UCSD-AML1 (cell line): ENCODE data around the gene MELTF.

Experiments
- DNase-seq: peaks from one replicate; lab custom pipeline; 2025; ENCODE audit not compliant: unreplicated experiment; lab: John Stamatoyannopoulos, UW

Gene MELTF

DNA sequence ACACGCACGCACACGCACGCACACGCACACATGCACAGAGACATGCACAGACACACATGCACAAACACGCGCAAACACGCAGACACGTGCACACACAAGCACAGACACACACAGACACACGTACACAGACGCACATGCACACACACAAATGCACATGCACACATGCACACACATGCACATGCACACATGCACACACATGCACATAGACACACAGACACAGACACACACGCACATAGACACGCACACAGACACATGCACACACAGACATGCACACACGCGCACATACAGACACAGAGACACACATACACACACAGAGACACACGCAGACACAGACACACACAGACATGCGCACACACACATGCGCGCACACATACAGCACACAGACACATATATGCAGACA lies 34.6 kb downstream of the MELTF start:
- no peak for DNase-seq

DNA sequence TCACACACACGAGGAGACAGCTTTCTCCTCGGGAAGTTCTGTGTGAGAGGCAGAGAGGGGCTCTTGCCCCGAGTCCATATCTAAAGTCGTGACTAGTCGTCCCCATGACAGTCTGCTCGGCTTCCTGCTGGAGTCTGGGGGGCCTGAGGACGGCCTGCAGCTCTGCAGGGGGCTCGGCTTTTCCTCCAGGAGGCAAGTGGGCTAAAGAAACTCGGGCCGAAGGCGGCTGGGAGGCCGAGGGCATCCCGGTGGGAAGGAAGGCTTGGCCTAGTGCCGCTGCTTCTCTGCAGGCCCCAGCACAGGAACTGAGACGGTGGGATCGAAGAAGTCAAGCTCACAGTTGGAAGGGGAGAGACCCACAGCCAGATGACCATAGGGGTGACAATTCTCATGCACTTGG lies 35.6 kb downstream of the MELTF start:
- no peak for DNase-seq

DNA sequence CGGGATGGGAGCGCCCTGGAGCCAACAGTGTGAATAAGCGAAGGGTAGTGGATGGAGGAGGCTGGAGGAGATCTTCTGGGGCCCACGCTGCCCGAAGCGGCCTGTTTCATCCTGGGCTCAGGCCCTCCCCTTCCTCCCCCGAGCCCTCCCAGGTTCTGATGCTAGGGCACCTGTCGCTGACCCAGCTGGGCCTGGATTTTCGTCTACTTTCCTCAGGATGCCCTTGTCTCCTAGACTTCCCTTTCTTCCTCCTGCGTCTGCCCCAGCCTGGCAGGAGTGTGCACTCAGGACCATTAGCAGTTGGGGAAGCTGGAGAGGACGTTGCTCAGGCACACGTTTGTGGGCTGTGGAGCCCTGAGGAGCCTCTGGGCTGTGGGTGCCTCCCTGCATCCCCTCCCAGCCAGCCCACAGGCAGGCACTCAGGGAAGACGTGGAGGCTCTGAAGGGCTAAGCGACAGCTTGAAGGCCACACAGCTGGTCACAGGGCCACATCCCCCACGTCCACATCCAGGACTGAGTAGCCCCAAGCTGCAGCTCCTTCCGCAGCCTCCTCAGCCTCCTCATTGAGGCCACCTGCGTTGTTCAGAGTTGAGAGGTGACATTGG lies 37.1 kb downstream of the MELTF start:
- DNase-seq = no peak

DNA sequence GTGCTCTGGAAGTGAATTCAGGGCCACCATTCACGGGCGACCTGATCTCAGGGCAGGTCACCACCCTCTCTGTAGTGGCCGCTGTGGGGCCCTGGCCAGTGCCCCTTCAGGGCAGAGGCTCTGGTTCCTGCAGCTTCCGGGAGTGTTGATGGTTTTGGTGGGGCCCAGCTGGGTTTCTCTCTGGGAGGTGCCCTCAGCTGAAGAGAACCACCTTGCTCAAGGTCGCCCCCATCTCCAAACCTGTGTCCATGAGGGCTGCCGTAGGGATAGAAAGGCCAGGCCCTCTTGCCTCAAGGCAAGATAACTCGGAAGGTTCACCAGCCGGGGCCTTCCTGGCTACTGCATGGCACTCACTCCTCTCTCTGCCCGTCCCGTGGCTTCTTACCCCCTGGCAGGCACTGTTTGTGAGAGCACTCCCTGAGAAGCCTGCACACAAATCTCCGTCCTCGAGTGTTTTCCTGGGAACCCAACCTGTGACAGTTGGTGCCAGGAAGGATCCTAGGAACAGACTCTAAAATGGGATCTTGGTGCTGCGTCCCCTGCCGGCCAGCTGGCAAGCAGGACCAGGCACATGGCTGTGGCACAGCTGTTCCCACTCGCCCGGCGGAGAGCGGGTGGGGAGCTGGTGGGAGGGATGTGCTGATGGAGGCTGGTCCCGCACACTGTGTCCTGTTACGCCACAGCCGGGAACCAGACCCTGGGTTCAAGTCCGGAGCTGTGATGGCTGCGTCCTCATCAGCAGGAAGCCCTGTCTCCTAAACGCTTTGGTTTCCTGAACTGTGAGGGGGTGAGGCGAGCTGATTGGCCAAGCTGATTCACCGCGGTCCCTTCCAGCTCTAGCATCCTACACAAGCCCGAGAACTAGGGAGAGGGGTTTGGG lies 37.8 kb downstream of the MELTF start:
- DNase-seq = no peak

DNA sequence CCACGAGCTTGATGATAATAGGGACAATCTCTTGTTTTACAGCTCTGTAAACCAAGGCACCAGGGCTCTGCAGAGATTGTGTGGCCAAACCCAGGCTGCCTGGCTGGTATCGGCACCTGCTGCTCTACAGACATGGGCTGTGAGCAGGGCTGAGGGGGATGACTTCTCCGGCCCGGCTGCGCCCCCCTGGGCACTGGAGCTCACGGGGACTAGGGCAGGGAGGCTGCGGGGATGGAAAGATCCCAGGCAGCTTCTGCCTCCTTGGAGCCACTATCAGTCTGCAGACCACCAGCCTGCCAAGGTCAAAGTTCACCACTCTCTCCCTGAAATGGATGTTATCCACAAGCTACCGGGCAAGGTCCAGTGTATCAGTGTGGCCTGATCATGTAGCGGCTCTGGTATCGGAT lies 39.0 kb downstream of the MELTF start:
- DNase-seq = no peak

DNA sequence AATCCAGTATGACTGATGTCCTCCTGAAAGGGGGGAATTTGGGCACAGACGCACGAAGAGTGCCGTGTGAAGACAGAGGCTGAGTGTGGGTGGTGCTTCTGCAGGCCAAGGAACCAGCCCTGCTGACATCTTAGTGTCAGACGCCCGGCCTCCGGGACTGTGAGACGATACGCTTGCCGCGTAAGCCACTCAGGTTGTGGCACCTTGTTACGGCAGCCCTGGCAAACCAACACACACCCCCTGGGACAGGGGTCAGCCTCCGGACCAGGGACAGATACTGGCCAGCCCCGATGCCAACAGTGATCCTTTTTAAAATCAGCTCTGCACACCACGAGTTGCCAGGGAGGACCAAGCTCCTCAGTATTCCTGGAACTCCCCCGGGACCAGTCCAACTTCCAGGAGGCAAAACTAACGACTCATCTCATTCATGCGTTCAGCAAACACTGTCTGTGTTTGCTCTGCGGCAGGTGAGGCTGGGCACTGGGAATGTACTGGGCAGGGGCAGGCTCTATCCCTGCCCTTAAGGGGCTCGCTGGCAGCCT lies 39.8 kb downstream of the MELTF start:
- no peak for DNase-seq

DNA sequence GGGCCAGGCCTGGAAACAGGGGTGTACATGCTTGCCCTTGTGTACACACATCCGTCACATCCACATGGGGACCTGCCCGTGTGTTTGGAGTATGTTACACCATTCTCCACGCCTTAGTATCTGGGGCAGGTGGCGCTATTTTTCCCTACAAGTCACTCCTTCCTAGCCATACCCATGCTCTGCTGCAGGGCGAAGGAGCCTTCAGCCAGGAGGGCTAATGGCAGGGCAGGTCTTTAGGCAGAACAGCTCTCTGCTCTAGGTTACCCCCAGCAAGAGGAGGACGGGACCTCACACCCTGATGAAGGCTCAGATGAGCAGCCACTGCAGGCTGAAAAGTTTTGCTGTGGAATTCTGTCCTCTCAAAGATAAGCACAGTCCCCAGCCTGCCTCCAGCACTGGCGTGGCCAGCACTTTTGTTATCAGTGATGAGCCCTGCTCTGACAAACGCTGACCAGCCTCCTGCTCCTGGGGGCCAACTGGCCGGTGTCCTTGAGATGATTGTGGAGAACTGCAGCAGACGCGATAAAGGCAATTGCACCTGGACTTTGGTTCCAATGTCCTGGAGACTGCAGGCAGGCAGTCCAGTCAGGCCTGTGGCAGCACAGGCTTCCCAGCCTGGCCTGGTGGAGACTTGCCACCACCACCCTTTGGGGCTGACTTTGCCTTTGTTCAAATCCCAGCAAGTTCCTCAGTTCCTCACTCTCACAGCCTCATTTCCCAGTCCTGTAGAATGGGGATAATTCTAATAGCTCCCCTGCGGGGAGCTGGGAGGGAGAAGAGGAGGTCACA lies 41.2 kb downstream of the MELTF start:
- no peak for DNase-seq

DNA sequence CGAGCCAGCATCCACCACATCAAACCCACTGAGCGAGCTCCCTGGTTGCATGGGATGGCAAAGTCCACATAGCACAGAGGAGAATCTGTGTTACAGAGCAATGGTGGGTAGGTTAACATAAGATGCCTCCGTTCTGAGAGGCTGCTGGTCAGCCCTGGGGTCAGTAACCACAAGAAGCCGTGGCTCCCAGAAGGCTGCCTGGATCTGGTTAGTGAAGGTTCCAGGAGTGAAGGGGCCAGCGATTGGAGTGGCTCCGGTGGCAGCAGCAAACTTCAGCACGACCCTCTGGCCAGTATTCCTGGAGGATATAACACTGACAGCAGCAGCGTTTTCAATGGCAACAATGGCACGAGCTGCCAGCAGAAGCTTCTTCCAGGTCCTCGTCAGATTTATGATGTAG lies 42.6 kb downstream of the MELTF start:
- no peak for DNase-seq

DNA sequence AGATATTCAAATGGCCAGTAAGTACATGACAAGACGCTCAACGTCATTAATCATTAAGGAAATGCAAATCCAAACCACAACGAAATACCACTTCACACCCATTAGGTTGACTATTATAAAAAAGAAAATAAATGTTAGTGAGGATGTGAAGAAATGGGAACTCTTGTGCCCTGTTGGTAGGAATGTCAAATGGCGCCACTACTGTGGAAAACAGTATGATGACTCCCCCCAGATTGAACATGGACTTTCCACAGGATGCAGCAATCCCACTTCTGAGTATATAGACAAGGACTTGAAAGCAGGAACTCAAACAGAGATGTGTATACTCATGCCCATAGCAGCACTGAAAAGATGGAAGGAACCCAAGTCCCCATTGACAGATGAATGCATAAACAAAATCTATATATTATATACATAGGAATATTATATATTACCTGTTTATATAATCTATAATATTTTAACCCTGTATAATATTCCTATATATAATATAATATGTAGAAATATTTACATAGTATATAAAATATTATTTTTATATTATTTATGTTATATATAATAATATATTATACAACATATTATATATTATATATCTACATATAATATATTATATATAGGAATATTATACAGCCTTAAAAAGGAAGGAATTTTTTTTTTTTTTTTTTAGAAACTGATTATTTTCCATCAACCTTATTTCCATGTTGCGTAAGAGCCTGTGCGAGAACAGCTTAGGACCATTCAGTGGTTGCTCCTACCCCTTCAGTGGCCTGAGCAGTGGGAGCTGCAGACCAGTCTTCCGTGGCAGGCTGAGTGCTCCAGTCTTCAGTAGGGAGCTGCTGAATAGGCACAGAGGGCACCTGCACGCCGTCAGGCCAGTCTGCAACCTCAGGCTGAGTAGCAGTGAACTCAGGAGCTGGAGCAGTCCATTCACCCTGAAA lies 43.4 kb downstream of the MELTF start:
- DNase-seq = no peak

DNA sequence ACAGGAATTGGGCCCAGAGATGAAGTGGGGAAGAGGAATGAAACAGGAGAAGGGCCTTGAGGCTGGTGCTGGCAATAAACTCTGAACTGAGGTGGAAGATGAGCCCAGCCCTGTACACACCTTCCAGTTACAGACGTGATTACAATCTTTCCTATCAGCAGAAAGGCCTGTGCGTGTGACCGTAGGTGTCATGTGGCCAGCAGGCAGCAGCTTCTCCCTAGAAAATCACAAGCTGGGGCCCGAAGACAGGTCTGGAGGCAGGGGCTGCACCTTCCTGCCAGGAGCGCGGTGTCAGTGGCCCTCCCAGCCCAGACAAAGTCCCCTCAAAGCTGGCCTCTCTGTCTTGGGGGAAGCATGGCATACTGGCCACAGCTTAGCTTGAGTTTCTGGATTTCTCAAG lies 44.3 kb downstream of the MELTF start:
- no peak for DNase-seq

DNA sequence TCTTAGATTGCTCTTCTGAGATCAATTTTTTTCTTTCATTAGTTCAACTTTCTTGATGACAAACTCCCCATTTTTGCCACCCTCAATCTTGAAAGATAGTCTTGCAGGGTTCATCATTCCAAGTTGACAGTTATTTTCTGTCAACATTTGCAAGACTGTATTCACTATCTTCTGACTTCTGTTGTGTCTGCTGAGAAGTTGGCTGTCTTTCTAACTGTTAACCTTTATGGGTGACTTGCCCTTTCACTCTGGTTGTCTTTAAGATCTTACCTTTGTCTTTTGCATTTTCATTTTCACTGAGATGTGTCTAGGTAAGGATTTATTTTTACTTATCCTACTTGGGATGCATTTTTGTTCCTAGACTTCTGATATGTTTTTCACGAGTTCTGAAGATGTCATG lies 46.4 kb downstream of the MELTF start:
- DNase-seq = no peak

DNA sequence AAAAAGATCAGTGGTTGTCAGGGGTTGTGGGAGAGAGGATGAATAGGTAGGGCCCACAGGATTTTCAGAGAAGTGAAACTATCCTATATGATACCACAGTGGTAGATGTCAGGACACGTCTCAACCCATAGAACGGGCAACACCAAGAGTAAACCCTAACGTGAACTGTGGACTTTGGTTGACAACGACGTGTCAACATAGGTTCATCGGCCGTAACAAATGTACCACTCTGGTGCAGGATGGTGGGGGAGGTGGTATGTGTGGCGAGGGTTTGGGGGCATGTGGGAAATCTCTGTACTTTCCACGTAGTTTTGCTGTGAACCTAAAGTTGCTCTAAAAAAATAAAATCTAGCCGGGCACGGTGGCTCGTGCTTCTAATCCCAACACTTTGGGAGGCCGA lies 48.0 kb downstream of the MELTF start:
- no peak for DNase-seq

DNA sequence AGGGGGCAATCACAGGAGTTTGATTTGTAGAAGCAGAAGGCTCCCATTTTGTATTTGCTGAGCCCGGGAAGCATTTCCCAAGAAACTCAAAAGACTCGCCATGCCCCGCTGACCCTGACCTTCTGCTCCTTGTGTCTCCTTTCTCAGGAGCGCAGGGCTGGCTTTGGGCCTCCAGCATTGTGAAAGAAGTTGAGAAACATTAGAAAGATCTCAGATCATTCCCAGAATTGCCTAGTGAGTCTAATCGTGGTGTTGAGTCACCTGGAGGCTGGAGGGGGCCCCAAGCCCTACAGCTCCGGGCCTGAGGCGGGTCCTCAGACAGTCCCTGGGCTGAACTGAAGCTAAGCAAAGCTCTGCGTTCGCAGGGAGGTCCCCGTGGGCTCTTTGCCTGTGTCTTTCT lies 50.1 kb downstream of the MELTF start:
- no peak for DNase-seq

DNA sequence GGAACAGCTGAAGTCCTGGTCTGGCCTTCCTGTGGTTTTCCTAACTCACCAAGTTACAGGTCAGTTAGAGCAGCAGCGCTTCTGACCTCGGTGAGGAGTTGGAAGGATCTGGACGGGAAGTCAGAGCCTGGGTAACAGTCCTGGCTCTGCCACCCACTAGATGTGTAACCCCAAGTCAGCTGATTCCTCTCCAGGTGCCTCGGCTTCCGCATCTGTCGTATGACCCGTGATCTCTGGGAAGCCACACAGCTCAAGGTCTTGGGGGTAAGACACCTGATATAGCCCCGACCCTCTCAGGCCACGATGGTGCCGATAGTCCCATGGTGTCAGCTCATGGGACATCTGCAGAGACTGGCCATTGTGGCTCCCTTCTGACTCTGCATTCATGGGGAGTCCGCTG lies 52.7 kb downstream of the MELTF start:
- DNase-seq = peak; percentile 25

DNA sequence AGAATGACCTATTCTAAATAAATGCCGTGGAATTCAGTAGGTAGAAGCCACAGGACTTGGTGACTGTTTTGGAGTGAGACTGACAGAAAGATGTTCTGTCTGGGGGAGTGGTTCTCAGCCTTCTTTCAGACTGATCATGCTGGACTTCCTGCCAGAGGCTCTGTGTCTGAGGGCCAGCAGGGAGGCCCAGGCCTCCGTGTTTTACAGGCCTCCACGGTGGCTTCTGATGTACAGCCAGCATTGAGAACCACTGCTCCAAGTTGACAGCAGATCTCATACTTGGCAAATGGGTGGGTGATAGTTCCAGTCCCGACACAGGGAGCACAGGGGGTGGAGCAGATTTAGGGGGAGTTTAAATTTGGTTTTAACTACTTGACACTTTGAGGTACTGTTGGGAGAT lies 54.3 kb downstream of the MELTF start:
- DNase-seq = no peak

DNA sequence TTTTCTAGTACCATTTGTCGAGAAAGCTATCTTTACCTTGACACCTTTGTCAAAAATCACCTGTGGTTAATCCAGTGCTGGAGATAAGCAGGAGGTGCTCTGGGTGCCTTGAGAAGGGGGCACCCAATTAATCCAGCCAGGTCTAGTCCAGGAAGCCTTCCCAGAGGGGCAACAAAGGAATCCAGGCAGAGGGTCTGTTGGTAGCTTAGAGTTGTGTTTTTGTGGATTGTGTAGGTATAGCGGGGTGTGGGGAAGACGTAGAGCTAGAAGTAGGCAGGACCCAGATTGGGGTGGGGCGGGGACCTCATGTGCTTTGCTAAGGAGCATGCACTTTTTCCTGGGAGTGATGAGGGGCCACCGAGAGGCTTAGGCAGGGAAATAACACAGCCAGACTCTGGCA lies 55.0 kb downstream of the MELTF start:
- DNase-seq = no peak

DNA sequence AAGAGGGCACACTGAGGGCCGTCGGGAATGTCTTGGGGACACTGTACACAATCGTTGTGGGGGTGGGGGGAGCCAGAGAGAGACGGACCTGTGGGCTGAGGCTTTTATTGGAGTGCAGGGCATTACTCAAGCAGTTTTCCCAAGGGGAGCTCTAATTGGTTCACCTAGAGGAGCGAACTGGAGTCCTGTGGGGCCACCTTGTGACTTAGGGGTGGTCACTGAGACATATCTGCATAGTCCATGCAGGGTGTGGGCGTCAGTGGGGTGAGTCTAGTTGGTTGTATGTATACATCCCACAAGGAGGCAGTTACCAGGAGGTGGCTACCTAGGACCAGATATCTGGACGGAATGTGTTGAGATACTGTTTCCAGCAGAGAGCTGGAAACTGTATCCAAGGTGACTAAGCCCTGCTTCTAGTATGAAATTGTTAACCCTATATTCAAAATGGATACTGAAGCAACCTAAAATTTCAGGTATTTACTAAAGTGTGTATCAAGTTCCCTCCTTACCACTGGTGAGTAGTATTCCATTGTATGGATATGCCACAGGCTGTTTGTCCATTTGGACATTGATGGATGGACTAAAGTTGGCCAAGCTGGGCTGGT lies 58.4 kb downstream of the MELTF start:
- DNase-seq = no peak

DNA sequence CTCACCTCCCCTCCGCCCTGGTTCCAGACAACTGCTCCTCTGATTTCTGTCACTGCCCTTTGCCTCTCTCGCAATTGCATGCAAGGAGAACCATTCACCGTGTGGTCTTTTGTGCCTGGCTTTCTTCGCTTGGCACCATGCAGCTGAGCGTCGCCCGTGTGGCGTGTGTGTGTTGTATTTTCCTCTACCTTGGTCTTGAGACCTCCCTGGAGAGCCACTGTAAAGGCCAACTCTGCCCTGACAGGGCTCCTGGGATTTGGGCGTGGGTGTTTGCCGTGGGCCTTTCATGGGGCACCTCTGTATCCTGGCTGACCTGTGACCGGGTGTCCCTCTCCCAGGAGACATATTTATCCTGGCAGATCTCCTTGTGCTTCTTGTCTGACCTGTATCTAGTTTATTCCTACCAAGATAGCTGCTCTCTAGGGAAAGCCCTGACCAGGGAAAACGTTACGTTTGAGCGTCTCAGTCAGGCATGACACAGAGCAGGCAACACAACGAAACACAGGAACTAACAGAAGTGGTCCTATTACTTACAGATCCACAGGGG lies 59.0 kb downstream of the MELTF start:
- DNase-seq = no peak

DNA sequence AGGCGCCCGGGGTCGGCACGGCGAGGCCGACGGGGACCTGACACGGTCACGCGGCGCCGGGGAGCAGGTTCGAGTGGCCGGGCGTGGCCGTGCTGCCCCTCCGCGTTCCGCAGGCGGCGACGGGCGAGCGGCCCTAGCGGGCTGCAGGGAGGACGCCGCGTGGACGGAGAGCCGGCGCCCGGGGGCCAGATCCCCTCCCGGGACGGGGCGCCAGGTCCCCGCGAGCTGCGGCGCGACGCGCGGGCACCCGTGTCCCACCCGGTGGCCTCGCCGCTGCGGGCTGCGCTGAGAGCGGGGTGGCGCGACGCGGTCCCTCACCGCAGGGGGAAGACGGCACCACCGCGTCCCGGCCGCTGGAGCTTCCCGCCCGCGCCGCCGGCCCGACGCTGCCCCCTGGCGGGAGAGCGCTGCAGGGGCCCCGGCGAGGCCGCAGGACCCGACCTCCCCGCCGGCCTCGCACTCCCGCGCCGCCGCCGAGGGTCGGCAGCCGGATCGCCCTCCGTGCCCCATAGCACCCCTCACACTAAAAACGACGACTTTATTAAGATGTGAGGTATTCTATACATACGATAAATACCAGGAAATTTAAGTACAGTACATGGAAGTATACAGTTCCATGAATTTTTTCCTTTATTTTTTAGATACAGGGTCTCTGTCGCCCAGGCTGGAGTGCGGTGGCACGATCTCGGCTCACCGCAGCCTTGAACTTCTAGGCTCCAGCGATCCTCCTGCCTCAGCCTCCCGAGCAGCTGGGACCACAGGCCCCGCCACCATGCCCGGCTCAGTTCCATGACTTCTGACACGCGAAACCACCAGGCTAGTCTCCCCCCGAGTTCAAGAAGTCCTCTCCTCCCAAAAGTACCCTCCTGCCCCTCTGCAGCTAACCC lies 59.7 kb downstream of the MELTF start:
- DNase-seq = peak; percentile 76
